Hypothalamus (tissue), 51 donors: ENCODE results near the gene SUPT16H.
"Not testable (repeated sequence)": the region's sequence is repeated elsewhere in the genome, so short reads cannot be mapped to it uniquely, and the experiment has no call there.

ENCODE experiments used
- DNase-seq, 51 donors: peaks; one replicate each; lab custom pipeline; 2025; lab: John Stamatoyannopoulos, UW

The SUPT16H gene

DNA sequence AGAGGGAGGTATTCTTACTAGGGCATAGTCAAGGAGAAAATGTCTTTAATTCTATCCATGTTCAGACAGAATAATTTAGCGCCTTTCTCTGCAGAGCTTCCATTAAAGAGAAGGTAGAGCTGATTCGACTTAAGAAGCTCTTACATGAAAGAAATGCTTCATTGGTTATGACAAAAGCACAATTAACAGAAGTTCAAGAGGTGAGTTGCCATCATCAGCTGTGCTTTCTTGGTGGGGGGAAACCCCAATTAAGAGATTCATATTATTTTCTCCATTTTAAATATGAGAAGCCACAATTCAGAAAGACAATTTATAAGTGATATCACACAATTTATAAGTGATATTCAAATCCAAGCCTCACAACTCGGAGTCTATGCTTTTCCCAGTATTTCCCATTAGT lies 76.2 kb downstream of the SUPT16H start:
- DNase-seq = no peak

DNA sequence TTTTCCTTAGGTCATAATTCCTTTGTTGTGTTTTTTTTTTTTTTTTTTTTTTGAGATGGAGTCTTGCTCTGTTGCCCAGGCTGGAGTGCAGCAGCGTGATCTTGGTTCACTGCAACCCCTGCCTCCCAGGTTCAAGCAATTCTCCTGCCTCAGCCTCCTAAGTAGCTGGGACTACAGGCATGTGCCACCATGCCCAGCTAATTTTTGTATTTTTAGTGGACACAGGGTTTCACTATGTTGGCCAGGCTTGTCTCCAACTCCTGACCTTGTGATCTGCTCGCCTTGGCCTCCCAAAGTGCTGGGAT lies 81.0 kb downstream of the SUPT16H start:
- not testable (repeated sequence) for DNase-seq

DNA sequence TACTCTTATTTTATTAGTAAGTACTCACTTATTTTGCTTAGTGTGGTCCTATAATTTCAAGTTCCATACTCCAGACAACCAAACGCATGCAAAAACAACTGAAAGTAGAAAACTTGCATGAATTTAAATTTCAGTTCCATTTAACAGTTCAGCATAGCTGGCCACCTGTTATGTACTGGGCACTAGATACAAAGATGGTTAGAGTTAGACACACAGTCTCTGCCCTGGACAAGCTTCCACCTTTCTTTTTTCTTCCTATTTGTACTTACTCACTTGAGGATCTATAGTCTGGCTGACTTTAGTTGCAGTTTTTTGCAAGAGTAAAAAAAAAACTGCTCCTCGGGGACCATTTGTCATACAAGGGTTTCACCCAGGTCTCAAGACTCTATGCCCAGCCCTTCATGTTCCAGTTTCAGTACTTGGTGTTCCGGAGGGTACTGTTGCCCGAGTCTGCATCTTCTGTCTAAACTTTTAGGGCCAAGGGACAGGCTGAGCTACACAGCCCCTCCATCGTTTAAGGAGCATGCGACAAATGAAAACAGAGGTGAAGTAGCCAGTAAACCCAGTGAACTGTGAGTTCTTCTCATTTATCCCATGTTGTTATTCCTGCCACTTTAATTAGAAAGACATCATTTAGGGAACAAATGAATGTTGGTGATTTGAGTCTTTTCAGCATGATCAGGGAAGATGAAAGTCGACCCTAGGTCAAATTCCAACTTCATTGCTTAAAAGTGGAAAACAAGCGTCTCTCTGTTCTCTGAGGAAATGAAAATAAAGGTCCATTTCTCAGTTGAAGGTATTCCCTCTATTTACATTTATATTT lies 81.6 kb downstream of the SUPT16H start:
- no peak for DNase-seq
